NCI-H2227 (cell line): ENCODE results near the gene SLC9A8.

ENCODE experiments used
- DNase-seq: peaks from one replicate; lab custom pipeline; 2025; ENCODE audit not compliant: unreplicated experiment; lab: John Stamatoyannopoulos, UW

Gene SLC9A8

GRCh38 chr20:49813305-49813974 is 812 bp downstream of the SLC9A8 start:
- DNase-seq: no peak

- DNase-seq: no peak
These were observed 1.5 kb downstream of the SLC9A8 start for GRCh38 chr20:49814057-49814694.

DNA sequence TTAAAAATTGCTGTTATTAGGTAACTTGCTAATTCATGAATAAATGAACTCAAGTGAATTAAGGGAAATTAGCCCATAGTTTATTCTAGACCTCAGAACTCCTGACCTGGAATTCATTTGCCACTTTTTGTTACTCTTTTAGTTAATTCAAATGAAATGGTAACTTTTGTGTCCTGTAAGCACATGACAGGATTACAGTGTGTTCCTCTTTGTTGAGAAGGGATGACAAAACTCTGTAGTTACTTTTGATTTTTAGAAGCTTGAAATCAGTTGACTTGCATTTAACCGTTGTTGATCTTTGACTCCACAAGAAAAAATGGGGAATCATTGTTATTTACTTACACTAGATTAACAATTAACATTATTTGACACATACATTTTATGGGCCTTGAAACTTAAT is 6.2 kb downstream of the SLC9A8 start:
- no peak for DNase-seq

GRCh38 chr20:49819702-49820101 is 7.1 kb downstream of the SLC9A8 start:
- no peak for DNase-seq

GRCh38 chr20:49821381-49821780 is 8.8 kb downstream of the SLC9A8 start:
- DNase-seq: no peak

- no peak for DNase-seq
These were observed 9.3 kb downstream of the SLC9A8 start for GRCh38 chr20:49821870-49822331.

- DNase-seq: no peak
These were observed 10.7 kb downstream of the SLC9A8 start for GRCh38 chr20:49823152-49823847.

GRCh38 chr20:49824206-49824605 is 11.6 kb downstream of the SLC9A8 start:
- no peak for DNase-seq

- no peak for DNase-seq
These were observed 12.9 kb downstream of the SLC9A8 start for GRCh38 chr20:49825521-49826033.

DNA sequence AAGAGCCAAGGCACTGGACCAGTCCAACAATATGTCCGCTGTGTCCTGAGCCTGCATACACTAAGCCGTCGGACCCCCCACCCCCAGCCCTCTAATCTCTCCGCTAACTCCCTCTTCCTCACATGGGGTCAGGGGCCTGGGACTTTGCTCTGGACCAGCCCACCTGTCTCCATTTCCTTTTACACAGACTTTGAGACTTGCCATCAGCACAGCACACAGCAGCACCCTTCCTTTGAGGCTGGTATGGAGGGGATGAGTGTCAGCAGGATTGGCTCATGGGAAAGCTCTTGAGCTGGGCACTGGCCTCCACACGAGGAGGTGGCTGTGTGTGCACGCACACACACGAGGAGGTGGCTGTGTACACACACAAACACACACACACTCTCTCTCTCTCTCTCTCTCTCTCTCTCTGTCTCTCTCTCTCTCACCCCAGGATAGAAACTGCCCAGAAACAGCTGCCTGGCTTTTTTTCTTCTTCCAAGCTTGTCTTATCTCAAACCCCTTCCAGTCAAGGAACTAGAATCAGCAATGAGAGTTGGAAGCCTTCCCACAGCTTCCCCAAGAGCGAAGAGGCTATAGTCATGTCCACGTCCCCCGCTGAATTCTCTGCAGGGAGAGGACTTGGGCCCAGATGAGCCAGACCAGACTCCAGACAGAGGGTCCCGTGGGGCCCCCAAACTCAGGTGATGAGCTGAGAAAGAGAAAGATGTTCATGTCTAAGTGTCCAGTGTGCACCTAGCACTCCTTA is 18.6 kb downstream of the SLC9A8 start:
- DNase-seq: no peak

DNA sequence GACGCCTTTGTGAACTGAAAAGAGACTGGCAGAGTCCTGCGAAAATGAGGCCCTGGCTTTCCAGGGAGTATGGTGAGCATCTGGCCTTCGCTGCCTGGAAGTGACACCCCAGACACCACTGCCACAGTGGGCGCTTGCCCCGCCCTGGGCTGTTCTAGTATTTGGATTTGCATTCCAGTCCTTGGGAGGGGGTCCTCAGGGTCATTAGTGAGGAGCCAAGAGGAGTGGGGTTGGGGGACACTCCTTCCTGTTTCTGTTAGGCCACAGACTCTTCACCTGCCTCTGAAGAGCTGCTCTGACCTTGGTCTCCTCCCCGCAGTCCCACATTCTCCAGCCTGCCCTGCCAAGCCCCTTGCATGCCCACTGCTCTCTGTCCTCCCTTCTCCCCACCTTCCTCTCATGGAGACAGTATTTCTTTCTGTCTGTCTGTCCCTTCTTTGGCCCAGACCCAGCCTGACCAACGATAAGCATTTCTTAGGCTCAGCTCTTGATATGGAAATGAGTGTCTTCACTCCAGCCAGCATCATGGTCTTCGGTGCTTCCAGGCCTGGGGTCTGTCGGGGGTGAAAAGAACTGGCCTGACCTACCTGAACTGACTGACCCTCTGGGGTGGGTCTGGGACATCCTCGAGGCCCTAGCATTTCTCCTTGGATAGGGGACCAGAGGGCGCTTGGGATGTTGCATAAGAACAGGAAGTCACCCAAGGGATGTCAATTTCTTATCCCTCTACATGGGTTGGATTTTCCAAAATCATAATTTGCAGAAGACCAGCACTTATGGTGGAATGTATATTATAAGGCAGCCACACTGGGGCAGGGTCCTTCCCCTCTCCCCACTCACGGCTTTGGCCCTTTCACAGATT is 19.4 kb downstream of the SLC9A8 start:
- DNase-seq: no peak

DNA sequence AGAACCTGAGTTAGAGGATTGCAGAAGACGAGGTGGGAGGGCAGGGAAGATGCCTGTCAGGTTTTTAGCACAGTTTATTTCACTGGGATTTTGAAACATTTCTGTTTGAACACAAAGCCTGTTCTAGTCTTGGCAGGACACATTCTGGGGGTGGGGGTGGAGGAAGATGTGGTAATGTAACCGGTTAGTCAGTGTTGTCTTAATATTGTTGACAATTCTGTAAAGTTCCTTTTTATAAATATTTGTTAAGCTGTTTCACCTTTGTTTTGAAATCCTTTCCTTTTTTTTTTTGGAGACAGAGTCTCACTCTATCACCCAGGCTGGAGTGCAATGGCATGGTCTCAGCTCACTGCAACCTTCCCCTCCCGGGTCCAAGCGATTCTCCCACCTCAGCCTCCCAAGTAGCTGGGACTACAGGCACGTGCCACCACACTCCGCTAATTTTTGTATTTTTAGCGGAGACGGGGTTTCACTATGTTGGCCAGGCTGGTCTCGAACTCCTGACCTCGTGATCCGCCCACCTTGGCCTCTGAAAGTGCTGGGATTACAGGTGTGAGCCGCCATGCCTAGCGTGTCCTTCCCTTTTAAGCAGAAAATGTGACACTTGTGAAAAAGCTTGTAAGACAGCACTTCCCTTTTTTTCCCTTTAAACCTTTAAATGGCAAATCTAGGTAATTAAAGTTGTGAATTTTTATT is 20.2 kb downstream of the SLC9A8 start:
- no peak for DNase-seq

- no peak for DNase-seq
These were observed 20.9 kb downstream of the SLC9A8 start for GRCh38 chr20:49833483-49833882.

DNA sequence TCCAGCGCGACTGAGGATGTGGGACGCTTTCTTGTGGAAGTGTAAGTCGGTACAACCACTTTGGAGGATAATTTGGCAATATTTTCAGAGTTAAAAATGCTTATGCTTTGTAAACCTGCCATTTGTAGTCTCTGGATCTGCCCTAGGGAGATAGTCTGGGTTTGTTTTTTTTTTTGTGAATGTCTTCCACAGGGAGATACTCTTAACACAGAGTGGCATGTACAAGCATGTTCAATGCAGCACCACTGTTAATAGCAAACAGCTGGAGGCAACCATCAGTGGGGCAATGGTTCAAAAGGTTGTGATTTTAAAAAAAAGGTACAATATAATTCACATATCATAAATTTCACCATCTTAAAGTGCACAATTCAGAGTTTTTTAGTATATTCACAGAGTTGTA is 22.4 kb downstream of the SLC9A8 start:
- no peak for DNase-seq

GRCh38 chr20:49838546-49838945 is 25.9 kb downstream of the SLC9A8 start:
- DNase-seq: no peak

- DNase-seq: no peak
These were observed 30.5 kb downstream of the SLC9A8 start for GRCh38 chr20:49843139-49843538.

DNA sequence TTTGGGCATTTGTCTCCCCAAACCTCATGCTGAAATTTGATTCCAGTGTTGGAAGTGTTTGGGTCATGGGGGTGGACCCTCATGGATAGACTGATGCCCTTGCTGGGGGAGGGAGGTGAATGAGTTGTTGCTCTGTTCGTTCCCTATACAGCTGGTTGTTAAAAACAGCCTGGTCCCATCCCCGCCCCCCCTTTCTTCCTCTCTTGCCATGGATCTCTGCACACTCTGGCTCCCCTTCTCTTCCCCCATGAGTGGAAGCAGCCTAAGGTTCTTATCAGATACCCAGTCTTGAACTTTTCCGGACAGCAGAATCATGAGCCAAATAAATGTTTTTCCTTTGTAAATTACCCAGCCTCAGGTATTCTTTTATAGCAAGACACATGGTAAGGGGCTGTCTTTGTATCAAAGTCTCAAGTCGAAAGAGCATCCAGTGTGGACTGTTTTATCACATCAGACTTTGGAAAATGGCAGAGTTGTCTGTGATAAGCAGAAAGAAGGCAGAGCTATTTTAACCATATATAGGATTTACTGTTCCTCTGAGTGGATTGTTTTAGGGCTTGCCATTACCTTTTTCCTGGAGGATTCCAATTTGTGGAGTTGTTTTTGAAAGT is 31.2 kb downstream of the SLC9A8 start:
- DNase-seq: no peak

DNA sequence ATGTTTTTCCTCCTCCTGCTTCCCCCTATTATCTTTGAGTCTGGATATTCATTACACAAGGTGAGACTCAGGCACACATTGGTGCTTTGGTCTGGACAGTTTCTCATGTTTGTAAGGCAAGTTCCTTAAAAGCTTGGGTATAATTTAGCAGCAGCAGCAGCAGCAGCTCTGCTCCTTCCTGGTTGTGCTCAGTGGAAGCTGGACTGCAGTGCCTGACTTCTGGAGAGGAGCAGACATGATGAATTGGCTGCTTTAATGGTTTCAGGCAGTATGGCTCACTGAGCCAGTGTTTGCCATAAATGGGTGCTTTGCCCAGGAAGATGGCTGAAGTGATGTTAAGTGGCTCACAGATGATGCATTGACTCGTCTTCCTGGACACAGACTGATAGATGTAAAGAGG is 32.4 kb downstream of the SLC9A8 start:
- DNase-seq: no peak

- DNase-seq: peak; percentile 77
These were observed 33.7 kb downstream of the SLC9A8 start for GRCh38 chr20:49846206-49846807.
